OCI-M2 (cell line): Measurements from ENCODE around the gene PAN3.
"Not testable (repeated sequence)": the region's sequence is repeated elsewhere in the genome, so short reads cannot be mapped to it uniquely, and the experiment has no call there.

Experiments used
- DNase-seq: peaks from one replicate; lab custom pipeline; 2025; ENCODE audit not compliant: unreplicated experiment; lab: John Stamatoyannopoulos, UW

Gene PAN3

DNA sequence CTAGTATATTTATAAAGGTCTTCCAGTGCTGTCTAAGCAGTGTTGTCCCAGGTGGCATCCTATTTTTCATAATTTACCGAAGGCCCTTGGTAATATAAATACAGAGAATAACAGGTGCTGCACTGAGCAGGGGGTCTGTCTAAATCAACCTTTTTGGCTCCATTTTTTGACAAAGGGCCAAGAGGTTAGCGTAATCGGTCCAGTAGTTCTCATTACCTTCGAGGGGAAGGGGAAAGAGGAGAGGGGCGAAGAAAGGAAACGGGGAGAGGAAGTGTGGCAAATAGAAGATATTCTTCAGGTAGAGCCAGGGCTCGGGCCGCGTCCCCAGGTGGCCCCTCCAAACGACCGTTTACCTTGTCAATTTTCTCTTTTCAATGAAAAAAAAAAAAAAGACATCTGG lies 749 bp upstream of the PAN3 start:
- no peak for DNase-seq

DNA sequence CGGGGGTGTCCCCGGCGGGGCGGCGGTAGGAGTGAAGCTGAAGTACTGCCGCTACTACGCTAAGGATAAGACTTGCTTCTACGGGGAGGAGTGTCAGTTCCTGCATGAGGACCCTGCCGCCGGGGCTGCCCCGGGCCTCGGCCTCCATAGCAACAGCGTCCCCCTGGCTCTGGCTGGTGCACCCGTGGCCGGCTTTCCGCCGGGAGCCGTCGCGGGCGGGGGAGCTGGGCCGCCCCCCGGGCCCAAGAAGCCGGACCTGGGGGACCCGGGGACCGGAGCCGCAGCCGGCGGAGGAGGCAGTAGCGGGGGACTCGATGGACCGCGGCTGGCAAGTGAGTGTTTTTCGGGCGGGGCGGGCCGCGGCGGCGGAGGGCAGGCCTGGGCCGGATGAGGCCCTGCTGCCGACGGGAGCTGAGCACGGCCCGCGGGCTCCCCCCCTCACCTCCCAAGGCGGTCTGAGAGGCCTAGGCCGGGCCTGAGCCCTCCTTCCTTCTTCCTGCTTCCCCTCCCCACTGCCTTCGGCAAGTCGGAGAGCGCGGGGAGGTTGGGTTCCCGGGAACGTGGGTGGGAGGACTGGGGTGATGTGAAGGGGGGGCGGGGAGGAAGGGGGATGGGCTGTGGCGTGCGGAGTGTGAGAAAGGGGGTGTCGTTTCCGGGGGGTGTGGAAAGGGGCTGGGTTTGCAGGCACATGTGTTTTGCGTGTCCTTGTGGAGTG lies 568 bp downstream of the PAN3 start:
- DNase-seq = no peak

DNA sequence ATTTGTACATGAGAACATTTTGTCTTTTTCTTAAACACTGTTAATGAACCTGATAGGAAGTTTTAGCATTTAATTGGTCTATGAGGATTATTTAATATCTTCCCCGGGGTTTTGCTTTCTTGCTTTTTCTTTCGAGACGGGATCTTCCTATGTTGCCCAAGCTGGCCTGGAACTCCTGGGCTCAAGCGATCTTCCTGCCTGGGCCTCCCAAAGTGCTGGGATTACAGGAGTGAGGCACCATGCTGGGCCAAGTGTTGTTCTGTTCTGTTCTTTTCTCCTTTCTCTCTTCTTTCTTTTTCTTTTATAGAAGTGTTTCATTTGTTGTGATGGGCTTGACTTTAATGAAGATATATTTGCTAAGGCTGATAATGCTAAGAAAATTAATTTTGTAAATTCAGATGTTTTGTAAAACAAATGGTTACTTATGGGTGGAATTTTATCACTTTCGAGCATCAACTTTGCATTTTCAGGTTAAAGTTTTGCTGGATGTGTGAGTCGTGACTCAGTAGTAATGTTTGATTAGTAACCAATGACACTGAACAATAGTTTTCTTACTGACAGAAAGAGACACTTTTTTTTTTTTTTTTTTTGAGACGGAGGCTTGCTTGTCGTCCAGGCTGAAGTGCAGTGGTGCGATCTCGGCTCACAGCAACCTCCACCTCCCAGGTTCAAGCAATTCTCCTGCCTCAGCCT lies 2.2 kb downstream of the PAN3 start:
- DNase-seq = no peak

DNA sequence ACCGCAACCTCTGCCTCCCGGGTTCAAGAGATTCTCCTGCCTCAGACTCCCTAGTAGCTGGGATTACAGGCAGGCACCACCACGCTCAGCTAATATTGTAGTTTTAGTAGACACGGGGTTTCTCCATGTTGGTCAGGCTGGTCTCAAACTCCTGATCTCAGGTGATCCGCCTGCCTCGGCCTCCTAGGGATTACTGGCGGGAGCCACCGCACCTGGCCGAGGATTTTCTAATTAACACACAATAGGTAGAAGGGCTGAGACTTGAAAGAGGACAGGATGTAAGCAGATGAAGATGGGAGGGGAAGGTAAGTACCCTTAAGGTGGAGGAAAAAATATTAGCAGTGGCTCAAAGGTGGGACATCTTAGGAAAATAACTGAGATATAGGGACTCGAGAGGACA lies 3.2 kb downstream of the PAN3 start:
- not testable (repeated sequence) for DNase-seq

DNA sequence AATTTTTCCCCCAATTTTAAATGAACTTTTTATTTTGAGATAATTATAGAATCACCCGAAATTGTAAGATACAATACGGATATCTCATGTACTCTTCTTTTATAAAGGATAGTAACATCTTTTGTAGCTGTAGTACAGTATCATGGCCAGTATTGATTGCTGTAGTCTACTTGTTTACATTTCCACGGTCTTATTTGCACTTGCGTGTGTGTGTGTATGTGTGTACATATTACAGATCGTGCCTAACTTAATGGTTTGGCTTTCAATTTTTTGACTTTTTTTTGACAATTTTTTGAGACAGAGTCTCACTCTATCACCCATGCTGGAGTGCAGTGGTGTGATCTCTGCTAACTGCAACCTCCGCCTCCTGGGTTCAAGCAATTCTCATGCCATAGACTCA lies 6.7 kb downstream of the PAN3 start:
- DNase-seq = no peak

DNA sequence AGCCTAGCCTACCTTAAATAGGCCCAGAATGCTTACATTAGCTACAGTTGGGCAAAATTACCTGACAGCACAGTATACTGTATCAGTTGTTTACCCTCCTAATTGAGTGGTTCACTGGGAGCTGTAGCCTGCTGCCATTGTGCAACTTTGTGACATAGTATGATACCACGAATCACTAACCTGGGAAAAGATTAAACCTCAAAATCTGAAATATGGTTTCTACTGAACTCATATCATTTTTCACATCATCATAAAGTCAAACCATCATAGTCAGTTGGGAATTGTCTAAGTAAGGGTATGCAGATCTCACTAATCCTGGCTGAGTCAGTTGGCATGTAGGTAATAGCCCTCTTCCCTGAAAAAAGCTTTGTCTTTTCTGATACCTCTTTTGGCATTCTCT lies 9.2 kb downstream of the PAN3 start:
- DNase-seq = no peak

DNA sequence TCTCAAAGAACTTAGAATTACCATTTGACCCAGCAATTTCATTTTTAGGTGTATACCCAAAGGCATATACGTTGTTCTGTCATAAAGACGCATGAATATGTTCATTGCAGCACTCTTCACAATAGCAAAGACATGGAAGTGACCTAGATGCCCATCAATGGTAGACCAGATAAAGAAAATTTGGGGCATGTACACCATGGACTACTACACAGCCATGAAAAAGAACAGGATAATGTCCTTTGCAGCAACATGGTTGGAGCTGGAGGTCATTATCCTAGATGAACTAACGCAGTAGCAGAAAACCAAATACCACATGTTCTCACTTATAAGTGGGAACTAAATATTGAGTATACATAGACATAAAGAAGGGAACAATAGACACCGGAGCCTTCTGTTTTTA lies 20.7 kb downstream of the PAN3 start:
- no peak for DNase-seq

DNA sequence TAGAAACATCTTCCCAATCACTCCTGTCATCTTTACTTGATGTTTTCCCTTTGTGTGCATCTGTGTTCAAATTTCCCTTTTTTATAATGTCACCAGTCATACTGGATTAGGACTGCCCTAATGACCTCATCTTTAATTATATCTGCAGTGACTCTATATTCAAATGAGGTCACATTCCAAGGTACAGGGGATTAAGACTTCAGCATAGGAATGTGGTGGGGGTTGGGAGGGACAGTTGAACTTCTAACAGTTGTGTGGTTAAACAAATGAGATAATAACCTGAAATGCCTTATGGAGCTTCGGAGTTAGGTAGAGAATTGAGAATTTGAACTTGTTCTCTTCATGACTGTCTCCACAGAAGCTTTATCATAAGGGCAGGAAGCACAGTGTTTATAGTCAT lies 23.0 kb downstream of the PAN3 start:
- no peak for DNase-seq

DNA sequence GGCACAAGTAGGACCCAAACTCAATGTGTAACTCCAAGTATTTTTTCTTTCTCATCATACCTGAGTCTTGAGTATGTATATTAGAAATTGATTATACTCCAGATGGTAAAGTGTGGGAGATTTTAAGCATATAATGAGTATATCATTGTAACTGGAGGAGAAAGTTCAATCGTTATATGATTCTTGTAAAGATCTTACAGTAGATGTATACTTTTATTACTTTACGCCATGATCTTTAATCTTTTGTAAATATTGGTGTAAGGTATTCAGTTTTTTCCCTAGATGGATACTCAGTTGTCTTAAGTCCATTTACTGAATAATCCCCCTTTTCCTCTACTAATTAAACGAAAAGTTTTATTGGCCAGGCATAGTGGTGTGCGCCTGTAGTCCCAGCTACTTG lies 25.2 kb downstream of the PAN3 start:
- DNase-seq = no peak

DNA sequence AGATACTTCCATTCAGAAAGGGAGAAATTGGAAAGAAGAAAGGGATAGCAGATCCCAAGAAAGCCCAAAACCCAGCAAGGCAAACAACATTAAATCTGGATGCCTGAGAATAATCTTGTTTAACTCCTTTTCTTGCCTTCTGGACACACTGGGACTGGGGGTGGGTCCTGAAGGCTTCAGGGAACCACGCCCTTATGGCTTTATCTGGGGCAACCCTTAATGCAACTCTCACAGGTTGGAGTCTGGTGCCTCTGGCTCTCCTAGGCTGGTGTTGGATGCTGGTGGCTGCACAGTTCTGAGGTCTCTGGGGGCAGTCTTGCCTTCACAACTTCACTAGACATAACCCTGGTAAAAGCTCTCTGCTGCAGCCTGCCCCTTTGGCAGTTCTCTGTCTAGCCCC lies 27.9 kb downstream of the PAN3 start:
- no peak for DNase-seq

DNA sequence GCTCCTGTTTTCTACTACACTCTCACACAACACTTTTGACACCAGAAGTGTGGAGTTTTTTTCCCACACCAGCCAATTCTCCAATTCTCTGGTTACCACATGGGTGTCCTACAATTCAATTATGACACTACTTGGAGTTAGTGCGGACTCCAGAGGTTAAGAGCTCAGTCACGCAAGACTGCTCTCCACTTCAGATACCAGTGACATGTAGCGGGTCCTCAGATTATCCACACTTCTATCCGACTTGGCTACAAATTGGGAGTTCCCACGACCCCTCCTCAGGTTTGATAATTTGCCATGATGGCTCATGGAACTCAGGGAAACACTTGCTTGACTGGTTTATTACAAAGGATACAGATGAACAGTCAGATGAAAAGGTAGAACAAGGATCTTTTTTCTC lies 32.9 kb downstream of the PAN3 start:
- DNase-seq = no peak

DNA sequence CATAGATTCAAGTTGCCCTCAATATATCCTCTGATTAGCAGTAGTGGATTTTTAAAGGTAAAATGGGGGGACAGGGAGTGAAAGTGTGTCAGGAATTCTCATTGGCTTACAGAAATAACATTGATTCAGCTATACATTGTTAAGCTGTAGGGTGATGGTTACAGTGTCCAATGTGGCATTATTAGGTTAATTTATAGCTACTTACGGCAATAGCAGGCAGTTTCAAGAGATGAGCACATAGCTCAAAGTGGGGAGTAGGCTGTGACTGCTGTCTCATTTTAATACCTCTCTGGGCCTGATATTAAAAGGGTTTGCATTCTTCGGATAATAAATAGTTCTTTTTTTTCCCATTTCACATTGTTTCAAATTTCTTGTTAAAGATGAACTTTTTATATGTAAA lies 34.6 kb downstream of the PAN3 start:
- DNase-seq = no peak

DNA sequence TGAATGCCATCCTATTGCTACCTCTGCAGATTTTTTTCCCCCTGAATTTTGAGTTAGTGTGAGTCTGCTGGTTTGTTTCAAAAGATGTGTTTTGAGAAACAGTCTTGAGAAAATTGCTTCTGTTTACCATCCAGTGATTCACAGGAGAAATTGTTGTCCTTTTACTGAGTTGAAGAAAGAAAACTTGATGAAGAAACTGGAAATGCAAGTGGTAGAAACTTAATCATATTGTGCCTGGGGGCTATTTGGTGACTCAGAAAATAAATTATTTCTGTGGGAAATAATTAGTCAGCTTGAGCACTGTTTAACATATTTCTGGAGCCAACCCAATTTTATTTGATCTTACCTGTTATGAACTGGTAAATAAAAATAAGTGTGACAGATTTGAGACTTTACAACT lies 35.4 kb downstream of the PAN3 start:
- DNase-seq = no peak

DNA sequence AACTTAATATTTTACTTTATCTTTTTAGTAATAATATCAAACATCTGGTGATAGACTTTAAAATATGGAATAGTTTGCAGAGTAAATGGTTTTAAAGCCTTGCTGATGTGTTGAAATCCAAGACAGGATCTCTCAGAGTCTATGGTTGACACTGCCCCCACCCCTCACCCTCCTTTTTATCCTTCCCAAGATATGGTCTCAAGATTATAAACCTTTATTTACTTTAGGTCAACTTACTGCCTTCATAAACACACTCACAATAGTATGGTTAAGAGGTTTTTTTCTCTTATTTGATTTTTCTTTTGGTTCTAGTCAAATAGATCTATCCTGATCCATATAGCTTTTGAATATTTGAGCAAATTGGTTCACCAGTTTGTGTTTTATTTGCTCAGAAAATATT lies 39.0 kb downstream of the PAN3 start:
- no peak for DNase-seq

DNA sequence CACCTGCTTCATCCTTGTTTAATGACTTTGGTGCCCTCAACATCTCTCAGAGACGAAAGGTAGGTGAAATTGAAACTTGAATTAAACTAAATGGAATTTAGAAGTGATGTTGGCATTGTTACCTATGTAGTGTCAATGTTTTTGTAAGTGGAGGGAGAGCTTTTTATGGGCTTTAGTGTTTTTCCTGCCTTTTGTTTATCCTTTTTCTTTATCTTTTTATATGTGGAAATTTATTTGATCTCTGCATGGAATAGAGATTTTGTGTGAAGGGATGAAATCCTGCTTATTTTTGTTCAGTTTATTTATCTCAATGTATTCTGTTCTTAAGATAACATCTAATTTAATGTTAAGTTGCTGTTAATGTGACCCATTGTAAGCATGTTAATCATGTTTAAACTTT lies 39.5 kb downstream of the PAN3 start:
- no peak for DNase-seq

DNA sequence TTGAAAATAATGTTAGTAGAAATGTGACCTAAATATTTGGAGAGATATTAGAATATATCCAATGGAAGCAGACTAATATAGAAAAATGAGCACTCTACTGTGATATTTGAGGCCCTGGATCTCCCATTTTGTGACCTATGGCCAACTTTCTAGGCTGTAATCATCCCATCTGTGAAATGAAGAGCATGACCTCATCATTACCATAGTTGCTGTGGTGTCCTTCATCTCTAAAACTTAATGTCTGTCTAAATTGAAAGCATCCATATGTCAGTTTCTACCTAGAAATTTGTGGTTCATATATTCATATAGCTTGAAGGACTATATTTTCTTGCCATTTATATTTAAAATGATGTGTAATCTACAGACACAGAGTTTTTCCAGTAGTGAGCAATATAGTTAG lies 41.6 kb downstream of the PAN3 start:
- DNase-seq = no peak

DNA sequence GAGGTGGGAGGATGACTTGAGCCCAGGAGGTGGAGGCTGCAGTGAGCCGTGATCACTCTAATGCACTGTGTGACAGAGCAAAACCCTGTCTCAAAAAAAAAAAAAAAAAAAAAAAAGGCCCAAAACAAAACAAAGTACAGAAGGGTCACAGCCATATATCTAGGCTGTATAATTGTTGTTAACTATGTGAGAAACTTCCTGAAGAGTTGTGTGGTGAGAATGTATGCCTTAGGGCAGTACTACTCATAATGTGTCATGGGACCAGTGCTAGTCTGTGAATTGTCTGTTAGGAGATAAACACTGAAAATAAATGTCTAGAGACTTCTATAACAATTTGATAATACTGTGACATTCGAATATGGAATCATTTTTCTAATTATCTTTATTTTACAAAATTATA lies 43.1 kb downstream of the PAN3 start:
- DNase-seq = no peak

DNA sequence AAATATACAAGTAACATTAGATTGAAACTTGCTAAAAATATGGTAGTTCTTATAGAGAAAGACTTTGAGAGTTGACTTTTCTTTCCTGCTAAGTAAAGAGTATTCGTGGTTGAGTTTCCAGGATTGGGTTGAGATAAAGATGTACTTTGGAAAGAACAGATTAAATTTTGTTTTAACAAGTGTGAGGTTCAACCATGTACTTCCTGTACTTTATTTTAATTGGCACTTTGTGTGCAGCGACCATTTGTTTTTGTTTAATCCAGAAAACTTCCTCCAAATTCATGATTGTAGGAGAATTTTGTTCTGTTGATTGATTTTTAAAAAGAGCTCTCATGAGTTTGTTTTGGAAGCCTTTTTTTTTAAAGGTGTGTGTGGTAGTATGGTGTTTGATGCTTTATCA lies 46.9 kb downstream of the PAN3 start:
- no peak for DNase-seq

DNA sequence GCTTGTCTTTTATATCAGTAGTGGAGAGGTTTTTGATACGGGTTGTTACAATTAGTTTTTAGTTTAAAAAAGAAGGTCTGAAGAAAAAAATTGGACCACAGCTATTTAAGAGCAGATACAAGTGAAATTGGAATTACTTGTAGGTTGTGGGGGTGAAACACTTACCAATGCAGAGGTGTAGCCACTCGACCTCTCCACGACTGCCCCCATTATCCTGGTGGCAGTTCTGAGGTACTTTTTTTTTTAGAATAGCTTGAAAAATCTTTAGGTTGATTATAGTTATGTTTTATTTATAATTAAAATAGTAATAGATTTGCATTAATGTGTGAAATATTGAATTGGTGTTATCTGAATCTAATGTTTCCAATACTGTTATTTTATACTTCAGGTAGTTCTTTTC lies 60.7 kb downstream of the PAN3 start:
- DNase-seq = no peak

DNA sequence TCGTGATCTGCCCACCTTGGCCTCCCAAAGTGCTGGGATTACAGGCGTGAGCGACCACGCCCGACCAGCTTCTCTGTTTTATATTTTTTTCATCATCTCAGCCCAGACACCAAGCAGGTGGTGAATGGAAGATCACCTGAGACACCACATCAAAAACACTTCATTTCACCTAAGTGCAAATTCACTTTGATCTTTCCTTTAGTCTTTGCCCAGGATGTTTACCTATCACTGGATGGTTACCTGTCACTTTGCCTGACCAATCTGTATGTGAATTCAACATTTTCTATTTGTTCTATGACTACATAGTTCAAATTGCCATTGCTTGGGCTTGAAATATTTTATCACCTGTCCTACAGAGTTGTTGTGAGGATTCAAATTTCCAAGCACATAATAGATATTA lies 65.7 kb downstream of the PAN3 start:
- no peak for DNase-seq

DNA sequence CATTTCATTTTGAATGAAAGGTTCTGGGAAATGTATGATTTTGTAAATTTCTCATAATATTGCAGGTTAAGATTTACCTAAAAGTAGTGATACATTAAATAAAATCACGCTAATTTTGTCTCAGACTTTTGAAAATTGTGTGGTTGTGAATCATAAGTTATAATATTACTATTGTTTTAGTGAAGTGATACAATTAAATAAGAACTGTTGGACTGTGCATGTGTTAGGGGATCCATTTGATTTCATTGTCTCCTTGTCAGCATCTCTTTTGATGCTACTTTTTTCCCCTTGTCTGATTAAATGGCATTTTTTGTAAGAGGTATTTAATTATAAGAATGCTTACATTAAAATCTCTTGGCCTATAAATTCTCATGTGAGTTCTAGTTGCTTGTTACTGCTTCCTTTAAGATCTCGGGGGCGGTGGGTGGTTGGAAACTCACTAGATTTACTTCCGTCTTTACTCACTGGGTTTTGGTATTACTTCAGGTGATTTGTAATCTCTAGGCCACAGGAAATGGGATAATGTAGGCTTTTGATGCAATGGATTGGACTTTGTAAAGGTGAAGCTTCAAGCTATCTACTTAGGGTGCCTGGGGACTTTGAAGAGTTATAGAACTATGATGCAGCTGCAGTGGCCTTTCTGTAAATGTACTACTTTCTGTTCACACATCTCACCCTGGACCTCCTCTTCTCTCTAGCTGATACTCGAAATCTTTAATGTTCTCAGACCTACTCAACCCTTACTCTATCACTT lies 66.5 kb downstream of the PAN3 start:
- DNase-seq = no peak

DNA sequence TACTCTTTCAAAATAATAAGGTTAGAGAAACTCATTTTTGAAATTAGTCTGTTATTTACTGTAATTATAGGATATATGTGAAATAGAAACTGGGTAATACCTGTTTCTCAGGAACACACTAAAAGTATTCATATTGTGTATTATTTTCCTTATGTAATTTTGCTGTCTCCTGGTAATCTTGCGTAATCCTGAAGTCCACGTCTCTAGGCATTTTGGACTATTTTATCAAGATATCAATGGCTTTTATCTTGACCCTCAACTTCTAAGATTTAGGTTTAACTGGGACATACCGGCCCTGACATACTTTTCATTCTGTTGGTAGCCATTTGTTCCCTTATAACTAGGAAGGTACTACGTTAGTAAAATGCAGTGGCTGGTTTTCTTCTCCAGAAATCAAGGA lies 80.3 kb downstream of the PAN3 start:
- no peak for DNase-seq
